ENCODE results near the gene SNX3. TPM values are rescaled to one million over a fixed set of nuclear protein-coding genes. Genes with fewer than 3 reads are reported as not detected.
A peak's percentile ranks its signal among the peaks of the same experiment; 100 is the strongest.

Gene SNX3
- total RNA-seq, 2 donors from 2014 or later: 49.1 to 76.5 TPM

DNA sequence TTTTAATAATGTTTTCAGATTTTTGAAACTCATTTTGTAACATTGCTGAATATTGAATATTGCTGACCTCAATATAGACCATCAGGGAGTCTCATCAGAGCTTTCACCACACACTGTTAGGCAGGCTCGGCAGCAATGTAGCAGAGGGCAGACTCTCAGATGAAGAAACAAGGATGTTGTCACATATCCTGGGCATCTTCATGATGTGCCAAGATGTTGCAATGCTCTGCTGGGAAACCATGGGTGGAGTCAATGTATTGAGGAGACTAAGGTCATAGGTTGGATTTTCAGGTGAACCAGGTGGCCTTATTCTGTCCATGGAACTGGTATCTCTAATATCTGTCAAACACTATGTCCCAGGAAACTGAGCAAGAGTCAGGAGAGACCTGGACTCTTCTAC lies 67.7 kb downstream of the SNX3 start:
- no peaks in the 10 kb centered on the region for H3K9me3 Mint-ChIP-seq
- no peaks in the 10 kb centered on the region for H3K36me3 Mint-ChIP-seq
- DNase-seq (ENCODE audit: low spot score in 2 of 2) (no peak), ATAC-seq (no peak)
- H3K27ac Mint-ChIP-seq: no peak overlapping the region

- Mint-ChIP-seq H3K27ac (no peak overlapping the region), H3K36me3 (no peaks in the 10 kb centered on the region), H3K9me3 (no peaks in the 10 kb centered on the region)
- no peak for DNase-seq (ENCODE audit: low spot score in 2 of 2)
- no peak for ATAC-seq
These were observed 73.3 kb downstream of the SNX3 start for GRCh38 chr6:108187519-108187918.

DNA sequence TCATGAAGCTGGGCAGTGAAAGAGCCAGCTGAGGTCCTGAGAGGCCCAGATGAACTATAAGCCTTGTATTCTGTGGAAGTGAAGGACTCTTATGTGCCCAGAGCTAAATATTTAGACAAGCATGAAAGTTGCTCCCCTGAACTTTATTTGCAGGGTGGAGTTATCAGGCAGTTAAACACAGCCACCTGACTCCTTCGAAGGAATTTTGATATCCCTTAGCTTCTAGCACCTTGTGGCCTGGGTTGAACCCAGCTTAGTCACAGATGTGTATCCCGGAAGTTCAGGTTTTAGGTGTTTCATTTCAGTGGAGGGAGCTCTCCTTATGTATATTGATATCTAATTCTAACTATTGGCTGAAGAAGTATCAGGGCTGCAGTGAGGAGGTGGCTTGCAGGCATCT lies 74.6 kb downstream of the SNX3 start:
- ATAC-seq (no peak), DNase-seq (ENCODE audit: low spot score in 2 of 2) (no peak)
- H3K9me3 Mint-ChIP-seq: no peaks in the 10 kb centered on the region
- H3K27ac Mint-ChIP-seq: no peak overlapping the region
- no peaks in the 10 kb centered on the region for H3K36me3 Mint-ChIP-seq

DNA sequence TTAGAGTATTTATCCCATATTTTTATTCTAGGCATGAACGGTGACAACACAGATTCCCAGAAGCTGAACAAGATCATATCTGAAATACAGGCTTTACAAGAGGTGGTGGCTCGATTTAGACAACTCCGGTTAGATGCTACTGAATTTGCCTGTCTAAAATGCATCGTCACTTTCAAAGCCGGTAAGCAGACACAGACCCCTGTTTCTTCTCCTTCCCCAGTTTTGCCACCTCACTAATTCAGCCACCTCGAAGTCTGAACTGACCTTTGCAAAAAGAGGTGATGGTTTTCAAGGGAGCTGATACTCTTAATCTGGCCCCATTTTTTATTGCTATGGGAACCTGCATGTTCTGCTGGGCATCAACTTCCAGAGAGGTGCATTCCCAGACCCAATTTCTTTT lies 80.1 kb downstream of the SNX3 start:
- Mint-ChIP-seq H3K36me3 (peaks cover 6 to 11% of the 10 kb centered on the region in 2 donors), H3K9me3 (no peaks in the 10 kb centered on the region), H3K27ac (no peak overlapping the region)
- DNase-seq (ENCODE audit: low spot score in 2 of 2): no peak
- no peak for ATAC-seq

DNA sequence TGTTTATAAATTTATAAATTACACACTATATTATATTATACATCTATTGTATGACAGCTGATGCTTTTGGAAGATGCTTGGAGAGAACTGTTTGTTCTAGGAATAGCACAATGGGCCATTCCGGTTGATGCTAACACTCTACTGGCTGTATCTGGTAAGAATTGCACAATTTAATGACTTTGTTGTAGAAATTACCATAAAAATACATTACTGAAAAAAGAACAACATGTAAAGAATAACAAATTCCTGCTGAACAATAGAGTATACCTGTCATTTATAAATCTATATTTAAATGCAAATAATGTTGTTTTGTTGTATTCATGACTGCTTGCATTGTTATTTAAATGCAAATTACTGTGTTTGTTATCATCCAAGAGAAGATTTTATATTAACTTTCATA lies 80.6 kb downstream of the SNX3 start:
- Mint-ChIP-seq H3K36me3 (peaks cover 6 to 13% of the 10 kb centered on the region in 2 donors), H3K27ac (no peak overlapping the region), H3K9me3 (no peaks in the 10 kb centered on the region)
- DNase-seq (ENCODE audit: low spot score in 2 of 2) (no peak), ATAC-seq (no peak)

- Mint-ChIP-seq H3K9me3 (no peaks in the 10 kb centered on the region), H3K27ac (no peak overlapping the region), H3K36me3 (peaks cover 6 to 17% of the 10 kb centered on the region in 2 donors)
- no peak for DNase-seq (ENCODE audit: low spot score in 2 of 2)
- ATAC-seq: no peak
These were observed 81.1 kb downstream of the SNX3 start for GRCh38 chr6:108179741-108180140.

DNA sequence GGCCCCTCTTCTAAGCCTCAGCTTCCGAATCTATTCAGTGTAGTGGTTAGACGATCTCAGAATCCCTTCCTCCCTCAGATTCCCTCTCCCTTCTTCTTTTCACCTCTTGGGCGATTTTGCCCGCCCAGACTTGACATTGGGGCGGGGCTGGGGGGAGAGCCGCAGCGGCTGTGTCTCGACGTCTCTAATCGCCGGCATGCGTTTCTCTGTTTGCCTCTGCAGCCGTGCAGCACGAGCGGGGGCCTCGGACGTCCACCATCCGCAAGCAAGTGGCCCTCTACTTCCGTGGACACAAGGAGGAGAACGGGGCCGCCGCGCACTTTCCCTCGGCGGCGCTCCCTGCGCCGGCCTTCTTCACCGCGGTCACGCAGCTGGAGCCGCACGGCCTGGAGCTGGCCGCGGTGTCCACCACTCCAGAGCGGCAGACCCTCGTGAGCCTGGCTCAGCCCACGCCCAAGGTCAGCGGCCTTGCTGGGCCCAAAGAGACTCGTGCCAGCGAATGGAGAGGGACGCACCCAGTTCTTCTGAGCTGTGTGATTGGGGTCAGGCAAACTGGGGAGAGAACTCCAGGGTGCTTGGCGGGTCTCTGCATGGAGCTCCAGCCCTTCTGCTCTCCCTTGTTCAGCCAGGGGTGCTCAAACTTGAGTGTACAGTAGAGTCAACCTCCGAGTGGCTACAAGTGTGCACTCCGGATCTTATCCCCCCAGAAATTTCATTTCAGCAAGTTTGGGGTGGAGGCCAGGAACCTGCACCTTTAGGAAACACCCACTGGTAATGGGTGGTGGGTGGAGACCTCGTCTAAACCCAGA lies 84.4 kb downstream of the SNX3 start:
- H3K36me3 Mint-ChIP-seq: peaks cover 6 to 17% of the 10 kb centered on the region in 2 donors
- ATAC-seq: no peak
- no peak for DNase-seq (ENCODE audit: low spot score in 2 of 2)
- no peaks in the 10 kb centered on the region for H3K9me3 Mint-ChIP-seq
- peak overlapping the region in 1 of 2 donors; percentile 44 for H3K27ac Mint-ChIP-seq

GRCh38 chr6:108175592-108176279 lies 85.1 kb downstream of the SNX3 start:
- ATAC-seq (peak; percentile 37 to 63), DNase-seq (ENCODE audit: low spot score in 2 of 2) (peak in 1 of 2 donors; percentile 16)
- no peak overlapping the region for H3K27ac Mint-ChIP-seq
- no peaks in the 10 kb centered on the region for H3K9me3 Mint-ChIP-seq
- H3K36me3 Mint-ChIP-seq: peaks cover 6 to 17% of the 10 kb centered on the region in 2 donors

DNA sequence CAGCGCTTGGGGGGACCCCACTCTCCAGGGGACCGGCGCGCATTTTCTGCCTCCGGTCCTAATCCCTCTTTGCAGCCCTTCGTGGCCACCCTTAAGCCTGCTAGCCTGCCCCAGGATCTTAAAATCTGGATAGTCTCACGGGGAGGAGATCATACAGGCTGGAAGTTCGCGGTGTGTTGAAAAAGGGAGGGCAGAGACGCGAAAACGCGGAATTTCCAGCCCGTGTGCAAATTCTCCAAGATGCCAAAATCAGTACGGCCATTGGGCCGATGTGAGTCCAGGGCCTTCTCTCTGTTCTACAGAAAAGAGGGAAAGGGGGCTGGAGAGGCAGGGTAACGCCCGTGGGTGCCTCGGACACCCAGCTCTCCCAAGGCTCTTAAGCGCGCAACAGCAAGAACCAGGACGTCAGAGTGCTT lies 85.7 kb downstream of the SNX3 start:
- DNase-seq (ENCODE audit: low spot score in 2 of 2): no peak

GRCh38 chr6:108174371-108175175 lies 86.3 kb downstream of the SNX3 start:
- Mint-ChIP-seq H3K36me3 (peaks cover 6 to 17% of the 10 kb centered on the region in 2 donors), H3K9me3 (no peaks in the 10 kb centered on the region), H3K27ac (no peak overlapping the region)
- ATAC-seq (peak in 1 of 2 donors; percentile 52), DNase-seq (ENCODE audit: low spot score in 2 of 2) (peak in 1 of 2 donors; percentile 42)

More for the DNA sequence above, 85.7 kb downstream of the SNX3 start:
- ATAC-seq: no peak
- H3K27ac Mint-ChIP-seq: no peak overlapping the region
- H3K36me3 Mint-ChIP-seq: peaks cover 6 to 17% of the 10 kb centered on the region in 2 donors
- no peaks in the 10 kb centered on the region for H3K9me3 Mint-ChIP-seq

GRCh38 chr6:108171918-108172516 lies 88.8 kb downstream of the SNX3 start:
- DNase-seq (ENCODE audit: low spot score in 2 of 2): no peak
- H3K36me3 Mint-ChIP-seq: peaks cover 6 to 22% of the 10 kb centered on the region in 2 donors
- ATAC-seq: no peak
- H3K27ac Mint-ChIP-seq: no peak overlapping the region
- no peaks in the 10 kb centered on the region for H3K9me3 Mint-ChIP-seq

- Mint-ChIP-seq H3K27ac (peak overlapping the region in 1 of 2 donors; percentile 44), H3K36me3 (peaks cover 5 to 22% of the 10 kb centered on the region in 2 donors), H3K9me3 (no peaks in the 10 kb centered on the region)
- DNase-seq (ENCODE audit: low spot score in 2 of 2): no peak
- no peak for ATAC-seq
These were observed 89.4 kb downstream of the SNX3 start for GRCh38 chr6:108171291-108171917.

GRCh38 chr6:108170332-108171290 lies 90.2 kb downstream of the SNX3 start:
- no peaks in the 10 kb centered on the region for H3K9me3 Mint-ChIP-seq
- H3K36me3 Mint-ChIP-seq: peaks cover 0 to 15% of the 10 kb centered on the region in 2 donors
- no peak for DNase-seq (ENCODE audit: low spot score in 2 of 2)
- no peak for ATAC-seq
- no peak overlapping the region for H3K27ac Mint-ChIP-seq

GRCh38 chr6:108169464-108170331 lies 91.1 kb downstream of the SNX3 start:
- Mint-ChIP-seq H3K9me3 (no peaks in the 10 kb centered on the region), H3K36me3 (peaks cover 0 to 9% of the 10 kb centered on the region in 2 donors), H3K27ac (no peak overlapping the region)
- DNase-seq (ENCODE audit: low spot score in 2 of 2) (no peak), ATAC-seq (peak; percentile 5 to 31)

All from activated naive CD4-positive, alpha-beta T cell treated with anti-CD3 and anti-CD28 coated beads, Interleukin-2, amount 50 U/mL, for 72 hours (primary cell).